ENCODE data around the gene KCTD2.
"Not testable (repeated sequence)": the region's sequence is repeated elsewhere in the genome, so short reads cannot be mapped to it uniquely, and the experiment has no call there.

Gene KCTD2

GRCh38 chr17:75045946-75046406 lies 1.0 kb upstream of the KCTD2 start:
- DNase-seq; intact Hi-C loops (cut with DNase I): not testable (repeated sequence)

GRCh38 chr17:75047398-75048098 lies 523 bp downstream of the KCTD2 start:
- DNase-seq = peak in 31 of 42 donors; percentile 16 to 68 (median 40)
- intact Hi-C loops (cut with DNase I) = no loop called here

- intact Hi-C loops (cut with DNase I) = no loop called here
- DNase-seq = peak in 17 of 42 donors; percentile 6 to 63 (median 42)
These were observed 1.3 kb downstream of the KCTD2 start for GRCh38 chr17:75048249-75048878.

GRCh38 chr17:75049057-75049456 lies 2.0 kb downstream of the KCTD2 start:
- DNase-seq = peak in 7 of 42 donors; percentile 28 to 66 (median 42)
- intact Hi-C loops (cut with DNase I) = no loop called here

GRCh38 chr17:75049706-75050105 lies 2.7 kb downstream of the KCTD2 start:
- DNase-seq = no peak
- intact Hi-C loops (cut with DNase I) = no loop called here

DNA sequence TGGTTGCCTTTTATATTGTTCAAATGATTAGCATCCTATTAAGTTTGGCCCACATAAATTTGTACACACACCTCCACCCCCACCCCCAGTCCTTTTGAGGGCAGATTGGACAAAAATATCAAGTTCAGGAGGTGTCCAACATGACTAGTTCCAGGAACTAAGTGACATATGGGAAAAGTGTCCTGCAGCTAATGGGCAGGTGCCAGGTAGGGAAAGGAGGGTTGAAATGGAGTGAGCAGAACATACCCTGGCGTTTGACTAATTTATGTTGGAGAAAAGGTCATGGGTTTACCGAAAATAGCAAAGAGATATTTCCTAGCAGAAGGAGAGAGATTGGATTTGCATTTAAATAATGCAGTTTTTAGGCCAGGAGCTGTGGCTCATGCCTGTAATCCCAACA lies 4.9 kb downstream of the KCTD2 start:
- intact Hi-C loops (cut with DNase I) = no loop called here

DNA sequence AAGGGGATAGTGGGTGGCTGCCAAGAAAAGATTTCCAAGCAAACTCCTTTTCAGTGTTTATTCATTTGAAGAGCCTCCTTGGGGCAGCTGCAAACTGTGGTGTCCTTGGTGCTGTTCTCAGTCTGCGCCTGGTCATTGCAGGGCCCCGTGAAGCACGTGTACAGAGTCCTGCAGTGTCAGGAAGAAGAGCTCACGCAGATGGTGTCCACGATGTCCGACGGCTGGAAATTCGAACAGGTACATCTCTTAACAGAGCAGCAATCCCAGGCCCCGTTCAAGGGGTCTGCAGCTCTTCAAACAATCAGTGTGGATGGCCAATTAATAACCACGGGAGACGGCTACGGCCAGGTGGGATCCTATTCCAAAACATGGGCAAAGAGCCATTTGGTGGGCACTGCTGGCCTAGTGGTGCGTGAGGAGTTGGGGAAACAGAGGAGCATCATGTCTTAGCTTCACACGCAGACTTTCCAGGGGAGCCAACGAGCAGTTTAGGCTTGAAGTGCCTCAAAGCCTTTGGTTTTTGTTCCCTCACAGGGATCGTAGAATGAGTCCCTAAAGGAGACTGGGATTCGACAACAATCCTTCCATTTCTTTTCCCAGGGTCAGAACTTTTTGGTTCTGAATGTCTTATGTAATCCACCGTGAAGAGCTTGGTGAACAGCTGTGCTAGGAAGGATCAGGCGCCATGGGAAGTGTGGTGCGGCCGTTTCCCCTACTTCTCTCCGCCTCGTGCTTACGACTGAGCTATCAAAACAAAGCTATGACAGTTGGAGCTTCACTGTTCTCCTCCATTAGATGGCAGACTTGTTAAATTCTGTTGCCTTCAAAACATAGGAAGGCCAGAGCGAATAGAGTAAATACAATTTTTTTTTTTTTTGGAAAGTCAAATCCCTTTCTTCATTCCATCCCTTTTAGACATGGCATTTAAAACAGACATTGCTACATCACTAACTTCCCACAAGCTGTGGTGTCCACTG lies 12.6 kb downstream of the KCTD2 start:
- DNase-seq = peak in 35 of 42 donors; percentile 28 to 81 (median 57)
- intact Hi-C loops (cut with DNase I) = no loop called here

More for the DNA sequence above, 4.9 kb downstream of the KCTD2 start:
- no peak for DNase-seq

GRCh38 chr17:75060434-75061054 lies 13.5 kb downstream of the KCTD2 start:
- intact Hi-C loops (cut with DNase I) = no loop called here
- DNase-seq = peak in 1 of 42 donors; percentile 21

- intact Hi-C loops (cut with DNase I) = no loop called here
- DNase-seq = no peak
These were observed 14.0 kb downstream of the KCTD2 start for GRCh38 chr17:75061055-75061438.

- intact Hi-C loops (cut with DNase I) = no loop called here
- DNase-seq = no peak
These were observed 14.6 kb downstream of the KCTD2 start for GRCh38 chr17:75061618-75062017.

- intact Hi-C loops (cut with DNase I) = no loop called here
- DNase-seq = no peak
These were observed 16.2 kb downstream of the KCTD2 start for GRCh38 chr17:75063201-75063600.

- no peak for DNase-seq
These were observed 16.6 kb downstream of the KCTD2 start for GRCh38 chr17:75063626-75064025.

GRCh38 chr17:75064040-75064439 lies 17.0 kb downstream of the KCTD2 start:
- intact Hi-C loops (cut with DNase I) = no loop called here
- DNase-seq = no peak

More at GRCh38 chr17:75063626-75064025, 16.6 kb downstream of the KCTD2 start:
- intact Hi-C loops (cut with DNase I) = no loop called here

DNA sequence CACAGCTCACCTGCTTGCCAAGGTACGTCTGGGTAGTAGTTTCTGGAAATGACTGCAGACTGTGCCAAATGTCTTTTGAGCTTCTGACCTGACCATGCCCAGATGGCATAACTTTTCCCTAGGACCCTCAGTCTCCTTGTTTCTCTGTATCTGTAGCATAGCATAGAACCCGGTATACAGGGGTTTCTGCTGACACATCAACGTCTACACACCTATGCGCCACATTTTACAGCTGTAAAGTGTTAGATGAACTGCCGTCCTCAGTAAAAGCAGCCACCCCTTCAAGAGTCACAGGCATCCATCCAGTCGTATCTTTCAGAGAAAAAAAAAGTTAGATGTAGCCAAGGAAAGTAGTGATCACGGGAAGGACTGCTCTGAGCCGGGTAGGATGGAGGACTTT lies 17.4 kb downstream of the KCTD2 start:
- intact Hi-C loops (cut with DNase I) = no loop called here
- DNase-seq = no peak

- intact Hi-C loops (cut with DNase I) = loop anchor here (5.0 kb wide), 1 partner anchor 42 kb away; the partner anchor contains the start of gene ARMC7
- DNase-seq = no peak
These were observed 18.0 kb downstream of the KCTD2 start for GRCh38 chr17:75064867-75065561.

- DNase-seq = no peak
- intact Hi-C loops (cut with DNase I) = loop anchor here (5.0 kb wide), 1 partner anchor 42 kb away; the partner anchor contains the start of gene ARMC7
These were observed 18.6 kb downstream of the KCTD2 start for GRCh38 chr17:75065562-75066151.

DNA sequence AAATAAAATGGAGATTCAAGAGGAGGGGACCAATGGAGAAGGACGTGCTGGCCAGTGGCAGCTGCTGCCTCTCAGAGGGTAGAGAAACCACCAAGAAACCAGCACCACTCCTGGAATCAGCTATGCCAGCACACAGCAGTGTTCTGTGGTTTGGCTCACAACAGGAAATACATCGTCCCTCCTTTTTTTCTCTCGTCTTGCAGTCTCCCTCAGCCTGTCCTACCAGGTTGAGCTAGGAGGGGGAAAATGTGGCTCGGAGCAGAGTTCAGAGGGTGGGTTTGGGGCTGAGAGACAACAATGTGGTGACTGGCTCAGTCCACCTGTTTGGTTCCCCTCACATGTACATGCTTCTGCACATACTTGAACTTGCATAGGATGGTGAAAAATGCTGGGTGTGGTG lies 20.8 kb downstream of the KCTD2 start:
- intact Hi-C loops (cut with DNase I) = loop anchor here (5.0 kb wide), 1 partner anchor 39 kb away; the partner anchor contains the start of gene ARMC7
- DNase-seq = no peak

DNA sequence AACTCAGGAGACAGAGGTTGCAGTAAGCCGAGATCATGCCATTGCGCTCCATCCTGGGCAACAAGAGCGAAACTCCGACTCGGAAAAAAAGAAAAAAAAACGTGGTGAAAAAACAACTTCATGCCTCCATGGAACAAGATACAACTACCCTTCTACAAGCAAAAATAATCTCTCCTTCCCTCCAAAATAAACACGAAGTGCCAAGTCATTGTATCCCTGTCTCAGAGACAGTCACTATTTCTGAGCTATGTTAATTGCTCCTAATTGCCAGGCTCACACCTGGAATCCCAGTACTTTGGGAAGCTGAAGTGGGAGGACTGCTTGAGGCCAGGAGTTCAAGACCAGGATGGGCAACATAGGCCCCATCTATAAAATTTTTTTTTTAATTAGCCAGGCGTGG lies 21.7 kb downstream of the KCTD2 start:
- intact Hi-C loops (cut with DNase I) = loop anchor here (5.0 kb wide), 1 partner anchor 39 kb away; the partner anchor contains the start of gene ARMC7
- DNase-seq = no peak

Data from head of caudate nucleus (tissue), 42 donors.